Stimulated activated CD8-positive, alpha-beta memory T cell treated with anti-CD3 and anti-CD28 coated beads, Interleukin-4, amount 100 ng/mL, for 1 hour (primary cell): ENCODE measurements around the gene PKIG.
"Not testable (repeated sequence)": the region's sequence is repeated elsewhere in the genome, so short reads cannot be mapped to it uniquely, and the experiment has no call there.

Experiments used
- DNase-seq, 2 donors: peaks; one replicate each; pipeline ENCODE4 v3.0.0-alpha.2; 2020; ENCODE audit warnings: low read depth in 2 of 2, low spot score in 1 of 2

The PKIG gene

DNA sequence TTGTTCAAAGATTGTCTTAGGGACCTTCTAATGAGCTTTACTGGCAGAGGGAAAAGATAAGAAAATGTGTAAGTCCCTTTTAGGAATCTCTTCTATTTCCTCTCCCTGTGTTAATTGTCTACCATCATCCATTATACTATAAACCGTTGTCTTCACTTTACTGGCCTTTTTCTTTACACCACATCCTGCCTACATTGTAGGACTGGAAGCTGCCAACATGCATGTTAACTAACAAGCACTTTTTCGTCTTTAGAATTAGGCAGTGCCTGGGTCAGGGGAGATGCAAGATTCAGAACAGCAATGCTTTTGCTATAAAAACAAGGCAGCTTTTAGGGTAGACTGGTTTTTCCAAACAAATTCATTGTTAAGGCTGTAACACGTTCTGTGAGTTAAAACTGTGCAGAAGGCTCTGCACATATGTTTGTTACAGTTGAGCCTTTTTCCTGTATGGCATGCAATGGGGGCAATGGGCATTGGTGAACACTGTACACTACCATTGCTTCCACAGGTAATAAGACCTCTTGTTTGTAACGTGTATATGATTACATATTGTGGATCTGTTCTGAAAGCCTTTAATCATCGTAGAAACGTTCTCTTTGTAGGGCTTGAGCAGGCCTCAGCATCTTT, 10.9 kb upstream of the PKIG start:
- no peak for DNase-seq

DNA sequence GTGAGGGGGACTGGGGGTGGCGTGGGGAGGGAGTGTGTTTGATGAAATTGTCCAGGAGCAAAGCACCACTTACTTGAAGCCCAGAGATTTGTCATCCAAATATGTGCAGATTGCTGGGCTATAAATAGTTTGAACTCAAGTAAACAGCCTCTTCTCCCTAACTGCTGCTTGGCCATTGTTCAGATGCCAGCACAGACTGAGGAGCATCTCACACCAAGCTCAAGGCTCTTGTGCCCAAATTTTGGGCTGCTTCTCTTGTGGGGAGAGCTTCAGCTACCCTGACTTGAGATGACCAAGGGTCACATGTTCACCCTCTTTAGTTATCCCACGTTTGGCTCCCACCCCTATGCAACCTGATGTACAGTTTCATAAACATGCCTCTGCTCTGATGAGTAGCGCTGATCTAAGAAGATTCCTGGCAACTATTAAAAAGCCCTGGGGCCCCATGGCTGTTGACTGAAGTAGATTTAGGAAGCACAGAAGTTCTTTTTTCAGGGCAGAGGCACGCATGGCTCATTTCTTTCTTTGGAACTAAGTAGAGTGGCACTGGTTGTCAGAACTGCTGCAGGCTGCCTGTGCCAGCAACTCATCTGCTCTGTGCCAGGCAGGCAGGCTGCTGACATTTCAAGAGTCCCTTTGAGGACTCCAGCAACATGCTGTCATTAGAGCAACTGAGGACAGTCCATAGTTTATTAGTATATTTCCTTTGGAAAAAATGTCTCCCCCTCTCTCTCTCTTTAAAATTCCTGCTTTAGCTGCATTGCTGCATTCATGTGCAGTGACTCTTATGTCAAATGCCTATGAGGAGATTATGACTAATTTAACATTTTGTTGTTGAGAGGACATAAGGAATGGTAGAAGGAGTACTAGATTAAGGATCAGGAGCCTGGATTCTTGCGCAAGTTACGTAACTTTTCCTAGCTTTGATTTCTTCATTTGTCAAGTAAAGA, 9.6 kb upstream of the PKIG start:
- no peak for DNase-seq

DNA sequence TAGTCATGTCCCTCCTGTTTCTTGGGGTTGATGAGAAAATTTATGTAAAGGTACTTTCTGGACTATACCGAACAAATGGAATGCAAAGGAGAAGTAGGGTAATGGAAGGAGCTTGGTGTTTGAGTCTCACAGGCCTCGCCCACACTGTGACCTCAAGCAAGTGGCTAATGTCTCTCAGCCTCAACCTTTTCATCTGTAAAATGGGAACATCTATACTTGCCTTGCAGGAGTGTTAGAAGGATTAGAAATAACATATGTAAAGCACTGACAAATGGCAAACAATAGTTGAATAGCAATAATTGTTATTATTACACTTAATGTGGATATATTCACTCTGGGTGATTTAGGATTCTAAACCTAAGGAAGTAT, 8.9 kb upstream of the PKIG start:
- no peak for DNase-seq

DNA sequence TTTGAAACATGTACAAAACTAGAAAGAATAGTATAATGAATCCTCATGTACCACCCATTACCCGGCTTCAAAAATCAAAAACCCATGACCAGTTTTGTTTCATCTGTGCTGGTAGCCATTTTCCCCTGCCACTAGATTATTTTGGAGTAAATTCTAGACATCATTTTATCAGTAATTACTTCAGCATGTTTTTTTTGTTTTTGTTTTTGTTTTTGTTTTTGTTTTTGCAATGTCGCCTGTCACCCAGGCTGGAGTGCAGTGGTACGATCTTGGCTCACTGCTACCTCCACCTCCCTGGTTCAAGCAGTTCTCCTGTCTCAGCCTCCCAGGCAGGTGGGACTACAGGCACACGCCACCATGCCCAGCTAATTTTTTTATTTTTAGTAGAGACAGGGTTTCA, 8.0 kb upstream of the PKIG start:
- DNase-seq: no peak

DNA sequence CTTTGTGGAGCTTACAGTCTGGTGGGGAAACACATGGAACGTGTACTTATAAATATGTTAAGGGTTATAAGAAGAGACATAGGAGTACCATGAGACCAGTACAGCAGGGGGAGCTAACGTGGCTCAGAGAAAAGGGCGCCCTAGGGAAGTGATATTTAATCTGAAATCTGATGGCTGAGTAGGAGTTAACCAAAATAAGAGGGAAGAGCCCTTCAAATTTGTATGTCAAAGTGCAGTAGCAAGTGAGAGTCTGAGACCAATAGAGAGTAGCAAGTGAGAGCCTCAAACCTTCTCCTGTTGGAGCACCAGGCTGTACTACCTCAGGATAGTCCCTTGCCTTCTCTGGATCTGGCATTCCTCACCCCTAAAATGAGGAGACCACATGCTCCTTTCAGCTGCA, 6.1 kb upstream of the PKIG start:
- no peak for DNase-seq

DNA sequence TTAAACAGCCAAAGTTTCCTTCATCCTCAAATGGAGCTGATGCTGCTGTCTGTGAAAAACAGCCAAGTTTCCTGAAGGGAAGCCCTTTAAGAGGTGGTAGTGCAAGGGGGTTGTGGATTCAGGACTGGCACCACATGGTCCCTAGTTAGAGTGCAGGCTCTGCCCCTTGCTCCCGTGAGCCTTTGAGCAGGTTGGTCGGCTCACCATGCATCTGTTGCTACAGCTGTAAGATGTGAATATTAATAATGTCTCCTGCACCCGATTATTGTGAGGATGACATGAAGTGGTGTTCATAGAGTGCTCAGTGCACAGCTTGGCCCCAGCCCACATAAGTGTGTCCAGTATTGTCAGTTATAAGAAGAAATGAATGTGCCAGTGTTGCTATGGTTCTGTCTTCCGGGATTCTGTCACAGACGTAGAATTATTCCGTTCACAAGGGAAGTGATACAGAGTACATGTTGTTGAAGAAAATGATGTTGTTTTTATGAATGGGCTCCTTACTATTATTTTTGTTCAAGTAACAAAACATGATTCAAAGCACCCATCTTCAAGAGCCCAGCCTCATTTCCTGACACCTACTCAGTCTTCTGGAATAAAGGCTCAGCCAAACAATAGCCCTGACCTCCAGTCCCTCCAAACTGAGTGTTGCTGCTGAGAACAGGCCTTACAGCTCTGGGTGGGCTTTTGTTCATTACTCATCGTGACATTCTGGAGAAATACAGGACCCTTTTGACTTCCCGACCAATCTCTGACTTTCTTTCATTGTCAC, 2.9 kb upstream of the PKIG start:
- no peak for DNase-seq

DNA sequence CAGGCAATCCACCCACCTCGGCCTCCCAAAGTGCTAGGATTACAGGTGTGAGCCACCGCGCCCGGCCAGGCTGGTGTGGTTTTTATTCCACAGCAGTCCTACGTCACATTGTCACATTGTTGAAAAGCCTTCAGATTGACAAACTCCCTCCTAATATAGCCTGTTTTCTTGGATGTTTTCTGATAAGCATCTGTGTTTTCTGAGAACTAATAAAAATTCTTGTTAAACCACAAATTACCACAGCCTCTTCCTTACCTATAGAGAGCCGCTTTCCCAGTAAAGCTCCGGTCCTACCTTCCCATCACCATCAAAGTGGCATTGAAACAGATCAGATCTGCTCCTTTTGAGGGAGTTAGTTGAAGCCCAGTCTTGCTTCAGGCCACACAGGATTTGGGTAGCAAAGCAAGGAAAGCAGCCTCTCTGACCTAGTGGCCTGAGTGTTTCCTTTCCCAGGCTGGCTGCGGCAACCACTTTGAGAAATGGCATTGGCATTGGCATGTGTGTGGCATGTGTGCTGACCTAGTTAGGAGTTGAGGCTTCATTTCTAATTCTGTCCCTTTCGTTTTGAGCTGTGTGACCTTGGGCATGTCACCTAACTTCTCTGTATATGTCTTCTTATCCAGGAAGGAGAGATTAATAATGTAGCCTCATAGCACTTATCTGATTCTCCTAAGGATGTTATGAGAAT, 1.7 kb upstream of the PKIG start:
- no peak for DNase-seq

DNA sequence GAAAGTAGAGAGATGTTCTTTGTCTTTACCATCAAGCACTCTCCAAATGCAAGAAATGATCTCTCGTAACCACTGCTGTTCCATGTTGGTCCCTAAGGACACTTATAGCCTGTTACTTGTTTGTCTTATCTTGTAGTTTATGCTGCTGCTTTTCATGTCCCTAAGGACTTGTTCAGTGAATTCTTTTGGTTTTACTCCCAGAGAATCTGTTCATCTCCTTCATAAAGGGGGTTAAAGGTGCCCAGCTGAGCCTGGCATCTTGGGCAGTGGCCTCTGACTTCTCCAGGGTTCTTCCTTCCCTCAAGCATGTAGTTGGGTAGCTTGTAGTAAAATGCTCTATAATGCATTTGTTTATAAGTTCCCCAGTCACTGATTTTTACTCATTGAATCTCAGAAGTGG, 864 bp upstream of the PKIG start:
- no peak for DNase-seq

DNA sequence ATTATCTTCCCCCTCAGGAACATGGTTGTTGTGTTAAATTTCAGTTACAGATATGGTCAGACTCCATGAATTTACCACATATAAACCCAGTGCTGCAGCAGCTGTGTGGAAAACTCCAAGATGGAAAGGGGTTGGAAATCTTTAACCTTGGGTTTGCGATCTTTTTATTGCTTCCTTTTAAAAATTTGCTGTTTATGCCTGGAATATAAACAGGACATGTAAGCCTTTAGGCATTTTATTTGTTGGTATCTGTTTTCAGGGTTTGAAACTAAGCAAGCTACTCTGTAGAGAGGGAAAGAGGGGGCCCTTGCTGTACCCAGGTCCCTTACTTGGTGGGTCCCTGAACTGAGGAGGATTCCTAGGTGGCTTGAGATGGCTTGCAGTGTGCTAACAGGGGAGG, 778 bp downstream of the PKIG start:
- no peak for DNase-seq

DNA sequence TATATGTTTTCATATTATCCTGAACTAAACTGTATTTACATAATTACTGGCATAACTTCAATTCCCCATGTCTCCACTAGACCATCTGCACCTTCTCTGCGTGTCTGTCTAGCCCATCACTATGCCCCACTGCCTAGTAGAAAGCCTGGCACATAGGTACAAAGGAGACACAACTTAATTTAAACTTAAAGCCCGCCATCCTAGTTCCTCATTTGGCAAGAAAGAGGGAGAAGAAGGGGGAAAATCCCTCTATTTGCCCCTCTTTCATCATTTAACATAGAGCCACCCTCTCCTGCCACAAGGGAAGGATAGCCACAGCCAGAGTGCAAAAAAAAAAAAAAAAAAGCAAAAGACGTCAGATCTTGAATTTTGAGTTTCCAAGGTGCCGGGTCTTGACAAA, 1.8 kb downstream of the PKIG start:
- DNase-seq: no peak

DNA sequence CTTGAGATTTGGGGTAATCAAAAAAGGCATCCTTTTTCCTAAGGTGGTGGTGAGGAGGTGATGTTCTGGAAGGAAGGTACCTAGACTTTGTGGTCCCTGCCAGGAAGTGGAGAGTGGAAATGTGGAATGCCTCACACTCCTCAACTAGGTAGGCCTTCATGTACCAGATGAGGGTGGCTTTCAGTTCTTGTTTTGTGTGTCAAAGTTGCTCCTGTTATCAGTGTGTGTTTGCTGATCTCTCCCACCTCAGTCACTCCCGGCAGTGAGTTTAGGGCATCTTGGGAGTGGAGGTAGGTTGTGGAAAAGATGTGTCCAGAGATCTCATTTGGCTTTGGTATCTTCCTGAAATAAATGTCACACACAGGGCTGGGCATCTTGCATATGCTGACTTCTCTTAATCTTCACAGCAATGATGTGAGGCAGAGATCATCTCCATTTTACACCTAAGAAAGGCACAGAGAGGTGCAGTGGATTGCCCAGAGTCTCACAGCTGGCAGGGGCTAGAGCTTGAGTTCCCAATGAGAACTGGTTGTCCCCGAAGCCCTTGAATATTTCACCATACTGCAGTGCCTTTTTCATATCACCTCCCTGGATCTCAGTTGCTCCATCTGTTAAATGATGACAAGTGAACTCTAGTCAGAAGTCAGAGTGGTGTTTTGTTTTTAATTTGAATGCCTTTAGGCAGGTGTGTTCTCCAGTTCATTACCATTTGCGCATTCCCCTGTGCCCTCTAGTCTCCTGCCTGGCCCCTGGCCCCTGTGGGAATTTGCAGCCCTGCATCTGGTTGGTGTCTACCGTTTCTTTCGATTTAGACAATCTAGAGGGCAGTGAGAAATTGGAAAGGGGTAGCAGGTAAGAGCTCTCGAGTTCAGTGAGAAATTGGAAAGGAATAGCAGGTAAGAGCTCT, 2.9 kb downstream of the PKIG start:
- DNase-seq: no peak

DNA sequence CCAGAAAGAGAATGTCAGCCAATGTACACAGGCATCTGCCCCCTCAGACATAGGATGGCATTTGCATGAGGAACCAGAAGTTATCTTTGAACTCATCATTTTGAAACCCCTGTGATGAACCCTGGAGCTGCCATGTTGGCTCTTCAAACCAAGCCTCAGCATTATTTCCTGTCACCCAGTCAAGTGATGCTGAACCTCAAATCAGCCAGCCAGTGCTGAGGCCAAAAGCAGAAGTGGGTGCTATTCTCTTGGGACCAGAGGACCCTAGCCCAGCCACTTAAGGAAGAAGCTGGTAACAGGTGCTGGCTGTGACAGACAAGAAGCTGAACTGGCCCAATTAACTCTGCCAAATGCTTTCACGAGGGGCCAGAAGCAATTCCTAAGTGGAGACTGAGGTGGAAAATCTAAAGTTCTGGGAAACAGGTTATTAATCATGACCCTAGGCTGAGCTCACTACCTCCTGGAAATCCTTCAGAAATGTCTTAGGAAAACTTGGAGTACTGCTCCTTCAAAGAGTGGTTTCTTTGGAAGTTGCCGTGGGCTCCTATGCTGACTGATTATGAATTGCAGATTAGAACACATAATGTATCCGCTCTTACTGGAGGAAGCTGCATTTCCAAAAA, 4.0 kb downstream of the PKIG start:
- DNase-seq: no peak

DNA sequence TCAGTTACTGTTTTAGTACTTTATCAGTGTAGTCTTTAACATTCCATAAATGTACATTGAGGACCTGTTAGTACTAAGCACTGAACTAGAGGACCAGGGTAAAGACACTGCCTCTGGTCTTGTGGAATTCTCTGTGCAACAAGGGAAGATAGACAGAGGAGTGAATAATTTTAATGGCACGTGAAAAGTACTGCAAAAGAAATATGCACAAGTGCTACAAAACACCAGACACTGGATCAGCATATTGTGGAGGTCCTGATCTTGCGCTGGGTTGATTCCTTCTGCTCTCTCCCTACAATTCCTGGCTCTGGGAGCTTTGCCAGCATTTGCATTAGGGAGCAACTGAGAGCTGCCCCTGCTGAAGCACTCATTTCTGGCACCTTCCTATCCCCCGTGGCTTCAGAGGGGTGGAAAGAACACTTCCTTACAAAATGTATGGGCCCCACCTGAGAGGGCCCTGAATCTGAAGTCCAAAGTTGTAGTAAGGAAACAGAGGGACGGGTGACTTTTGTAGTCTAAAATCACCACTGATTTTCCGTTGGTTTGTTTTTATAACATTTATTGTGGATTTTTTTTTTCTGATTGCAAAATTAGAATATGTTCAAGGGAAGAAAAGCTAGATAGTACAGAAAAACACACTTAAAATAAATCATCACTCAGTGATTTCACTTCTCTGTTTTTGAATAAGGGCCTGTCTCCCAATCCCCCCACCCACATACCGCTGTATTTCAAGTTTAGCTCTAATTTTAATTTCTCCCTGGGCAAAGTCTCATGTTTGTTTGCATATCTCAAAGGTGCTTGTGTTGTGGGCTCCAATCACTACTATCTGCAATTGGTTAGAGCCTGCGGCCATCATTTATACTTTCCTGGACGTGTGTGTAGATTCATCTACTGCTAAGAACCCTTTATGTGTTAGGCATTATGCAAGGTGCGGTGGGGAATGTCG, 4.9 kb downstream of the PKIG start:
- DNase-seq: no peak

DNA sequence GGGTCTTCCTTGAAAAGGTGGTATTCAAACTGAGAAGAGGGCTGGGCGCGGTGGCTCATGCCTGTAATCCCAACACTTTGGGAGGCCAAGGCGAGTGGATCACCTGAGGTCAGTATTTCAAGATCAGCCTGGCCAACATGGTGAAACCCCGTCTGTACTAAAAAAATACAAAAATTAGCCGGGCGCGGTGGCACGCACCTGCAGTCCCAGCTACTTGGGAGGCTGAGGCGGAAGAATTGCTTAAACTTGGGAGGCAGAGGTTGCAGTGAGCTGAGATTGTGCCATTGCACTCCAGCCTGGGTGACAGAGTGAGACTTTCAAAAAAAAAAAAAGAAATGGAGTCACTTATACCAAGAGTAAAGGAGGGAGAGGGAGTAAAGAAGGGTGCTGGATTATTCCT, 5.9 kb downstream of the PKIG start:
- DNase-seq: not testable (repeated sequence)

DNA sequence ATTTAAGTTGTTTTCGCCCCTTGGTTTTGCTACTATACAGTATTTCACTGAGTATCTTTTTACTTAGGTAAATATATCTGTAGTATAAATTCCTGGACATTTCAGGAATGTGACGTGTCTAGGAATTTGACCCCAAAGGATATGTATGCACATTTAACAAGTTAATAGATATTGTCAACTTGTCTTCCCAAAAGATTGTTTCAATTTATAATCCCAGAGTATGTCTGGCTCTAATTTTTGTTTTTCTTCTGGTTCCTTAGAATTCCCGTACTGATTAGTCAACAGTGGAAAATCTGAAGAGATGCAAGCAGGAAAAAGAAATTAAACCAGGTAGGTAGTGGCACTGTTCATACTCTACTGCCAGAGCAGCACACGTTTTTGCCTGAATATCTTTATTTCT, 7.2 kb downstream of the PKIG start:
- DNase-seq: no peak

DNA sequence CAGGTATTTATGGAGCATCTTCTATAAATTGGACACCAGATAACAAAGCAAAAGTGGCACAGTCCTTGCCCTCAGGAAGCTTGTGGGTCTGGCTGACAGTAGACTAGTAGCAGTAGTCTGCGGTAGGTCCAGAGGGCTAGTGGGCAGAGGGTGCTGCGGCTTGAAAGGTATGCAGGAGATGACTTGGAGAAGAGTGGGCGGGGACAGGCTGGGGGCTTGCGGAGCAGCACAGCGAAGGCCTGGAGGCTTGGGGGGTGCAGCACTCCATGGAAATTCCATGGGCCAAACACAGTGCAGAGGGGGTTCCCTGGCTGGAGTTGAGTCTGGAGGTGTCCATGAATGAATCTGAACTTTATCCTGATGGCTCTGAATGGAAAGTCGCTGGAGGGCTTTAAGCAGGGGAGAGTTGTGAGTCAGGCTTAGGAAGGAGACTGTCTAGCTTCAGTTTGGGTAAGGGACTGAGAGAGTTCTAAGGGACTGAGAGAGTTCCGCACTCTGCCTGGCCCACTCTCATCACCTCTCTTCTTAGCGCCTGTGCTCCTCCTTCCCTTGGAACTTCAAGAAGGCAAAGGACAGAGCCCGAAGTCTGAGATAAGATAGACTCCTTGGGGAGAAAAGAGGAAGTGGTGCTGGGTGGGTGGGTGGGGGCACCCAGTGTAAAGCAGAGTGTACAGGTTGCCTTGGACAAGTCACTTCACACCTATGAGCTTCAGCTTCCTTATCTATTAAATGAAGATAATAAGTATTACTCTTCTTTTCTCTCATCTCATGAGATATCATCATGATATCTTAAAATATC, 8.8 kb downstream of the PKIG start:
- no peak for DNase-seq

DNA sequence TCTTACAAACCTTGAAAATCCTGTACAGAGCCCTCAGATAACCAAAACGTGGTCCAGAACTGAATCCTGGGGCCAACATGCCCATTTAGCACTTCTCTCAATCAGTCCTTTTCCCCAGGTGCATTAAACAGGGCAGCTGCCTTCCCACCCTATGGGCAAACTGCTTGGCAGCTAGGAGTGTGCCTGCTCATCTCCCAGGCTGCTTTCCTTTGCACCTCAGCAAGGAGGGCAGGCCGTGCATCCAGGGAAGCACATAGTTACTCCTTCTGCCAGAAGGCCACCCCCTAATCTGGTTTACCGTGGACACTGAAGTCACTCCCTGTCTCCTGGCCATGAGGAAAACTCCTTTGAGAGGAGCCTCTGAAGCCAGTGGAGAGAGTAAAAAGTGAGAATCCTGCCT, 10.0 kb downstream of the PKIG start:
- DNase-seq: no peak

DNA sequence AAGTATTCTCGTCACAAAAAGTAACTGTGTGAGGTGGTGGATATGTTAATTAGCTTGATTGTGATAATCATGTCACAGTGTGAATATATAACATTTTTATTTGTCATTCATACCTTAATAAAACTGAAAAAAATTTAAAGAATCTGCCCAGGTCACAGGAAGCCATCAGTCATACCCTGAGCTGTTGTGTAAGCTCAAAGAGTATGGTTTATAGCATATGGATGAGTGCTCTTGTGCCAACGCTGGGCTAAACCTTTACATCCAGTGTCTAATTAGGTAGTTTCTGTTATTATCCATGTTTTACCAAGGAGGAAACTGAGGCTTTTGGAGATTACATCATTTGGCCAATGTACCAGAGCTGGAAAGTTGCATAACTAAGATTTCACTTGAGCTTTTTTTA, 11.4 kb downstream of the PKIG start:
- DNase-seq: no peak
